ENCODE measurements around the gene SOCS4. TPM values are rescaled to one million over a fixed set of nuclear protein-coding genes. Genes with fewer than 3 reads are reported as not detected.
"Not testable (repeated sequence)": the region's sequence is repeated elsewhere in the genome, so short reads cannot be mapped to it uniquely, and the experiment has no call there.

SOCS4 gene
- 29.2 TPM for total RNA-seq
- long read RNA-seq, full-length matches to known transcripts = 8 of 12 reads
- long read RNA-seq, partial matches to known transcripts = 0 of 12 reads
- long read RNA-seq, other reads (novel, unspliced or antisense) = 4 of 12 reads

DNA sequence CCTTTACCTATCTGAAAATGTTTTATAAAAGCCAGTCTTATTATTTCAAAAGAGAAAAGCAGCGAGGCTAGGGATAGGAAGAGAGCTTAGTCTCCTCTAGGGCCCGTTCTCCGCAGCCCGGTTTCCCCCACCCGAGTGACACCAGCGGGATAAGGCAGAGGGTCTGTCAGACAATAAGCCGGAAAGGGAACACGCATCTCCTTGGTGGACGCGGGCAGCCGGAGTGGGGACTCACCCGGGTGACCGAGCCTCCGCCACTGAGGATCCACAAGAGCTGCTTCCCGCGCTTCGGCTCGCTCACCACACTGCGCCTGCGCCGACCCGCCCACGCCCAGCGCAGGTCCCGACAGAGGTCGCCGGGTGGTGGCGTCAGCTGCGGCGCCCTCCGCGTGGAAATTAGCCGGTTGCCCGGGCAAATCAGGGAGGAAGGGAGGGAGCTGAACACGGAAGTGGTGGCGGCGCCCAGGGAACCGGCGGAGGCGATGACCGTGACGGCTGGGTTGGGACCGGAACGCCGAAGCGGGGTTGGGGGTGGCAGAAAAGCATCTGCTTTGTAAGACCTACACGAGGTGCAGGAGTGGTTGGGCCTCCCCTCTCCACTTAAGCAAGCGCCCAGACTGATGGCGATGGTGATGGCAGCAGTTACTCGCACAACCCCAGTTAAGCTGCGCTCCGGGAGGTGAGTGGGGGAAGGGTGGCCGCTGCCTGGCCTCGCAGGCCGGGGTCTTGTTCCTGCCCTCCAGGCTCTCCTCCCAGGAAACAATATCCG is at the start of gene SOCS4, which contains the start of gene WDHD1:
Gene SOCS4, plus strand, starts transcription at position 444 of the 769 bp plus-strand sequence. CDS start 15,806 bp downstream, outside the sequence.
Gene WDHD1, minus strand, starts transcription at position 307 of the 769 bp plus-strand sequence. CDS start 312 bp downstream, outside the sequence.
- peak; percentile 99 for DNase-seq (ENCODE audit: low spot score)

GRCh38 chr14:54979039-54979438 is 48.0 kb upstream of the SOCS4 start:
- DNase-seq (ENCODE audit: low spot score) = no peak

- no peak for DNase-seq (ENCODE audit: low spot score)
Measured at GRCh38 chr14:54981698-54982097, 45.3 kb upstream of the SOCS4 start.

- DNase-seq (ENCODE audit: low spot score) = no peak
Measured at GRCh38 chr14:54985156-54985555, 41.9 kb upstream of the SOCS4 start.

GRCh38 chr14:55000381-55000780 is 26.7 kb upstream of the SOCS4 start:
- no peak for DNase-seq (ENCODE audit: low spot score)

DNA sequence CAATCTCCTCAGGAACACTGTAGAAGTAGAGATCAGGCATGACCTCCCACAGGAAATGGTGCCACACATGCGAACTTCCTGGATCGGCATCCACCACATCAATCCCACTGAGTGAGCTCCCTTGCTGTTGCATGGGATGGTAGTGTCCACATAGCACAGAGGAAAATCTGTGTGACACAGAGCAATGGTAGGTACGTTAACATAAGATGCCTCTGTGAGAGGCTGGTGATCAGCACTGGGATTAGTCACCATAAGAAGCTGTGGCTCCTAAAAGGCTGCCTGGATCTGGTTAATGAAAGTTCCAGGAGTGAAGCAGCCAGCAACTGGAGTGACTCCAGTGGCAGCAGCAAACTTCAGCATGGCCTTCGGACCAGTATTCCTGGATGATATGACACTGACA is 22.0 kb upstream of the SOCS4 start:
- no peak for DNase-seq (ENCODE audit: low spot score)

DNA sequence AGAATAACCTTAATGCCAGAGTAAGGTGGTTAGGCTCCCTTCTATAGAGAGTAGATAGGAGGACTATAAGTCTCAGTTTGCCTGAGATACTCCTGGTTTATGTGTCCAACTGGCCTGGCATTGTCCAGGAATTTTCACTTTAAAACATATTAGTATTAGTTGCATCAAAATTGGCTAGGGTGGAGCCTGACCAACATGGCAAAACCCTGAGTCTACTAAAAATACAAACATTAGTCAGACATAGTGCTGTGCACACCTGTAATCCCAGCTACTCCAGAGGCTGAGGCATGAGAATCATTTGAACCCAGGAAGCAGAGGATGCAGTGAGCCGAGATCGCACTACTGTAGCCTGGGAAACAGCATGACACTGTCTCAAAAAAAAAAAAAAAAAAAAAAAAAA is 12.0 kb upstream of the SOCS4 start:
- no peak for DNase-seq (ENCODE audit: low spot score)

- DNase-seq (ENCODE audit: low spot score) = no peak
Measured at GRCh38 chr14:55019968-55020554, 7.0 kb upstream of the SOCS4 start.

DNA sequence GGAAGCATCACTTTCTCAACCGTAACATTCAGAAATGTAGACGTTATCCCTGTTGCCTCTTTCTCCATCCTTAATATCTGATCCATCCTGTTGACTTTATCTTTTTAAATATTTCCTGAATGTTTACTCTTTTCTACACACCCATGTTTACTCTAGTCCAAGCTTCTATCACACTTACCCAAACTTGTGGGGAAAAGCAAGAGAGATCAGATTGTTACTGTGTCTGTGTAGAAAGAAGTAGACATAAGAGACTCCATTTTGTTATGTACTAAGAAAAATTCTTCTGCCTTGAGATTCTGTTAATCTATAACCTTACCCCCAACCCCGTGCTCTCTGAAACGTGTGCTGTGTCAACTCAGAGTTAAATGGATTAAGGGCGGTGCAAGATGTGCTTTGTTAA is 2.7 kb upstream of the SOCS4 start:
- DNase-seq (ENCODE audit: low spot score) = not testable (repeated sequence)

GRCh38 chr14:55025948-55026347 is 1.1 kb upstream of the SOCS4 start:
- no peak for DNase-seq (ENCODE audit: low spot score)

DNA sequence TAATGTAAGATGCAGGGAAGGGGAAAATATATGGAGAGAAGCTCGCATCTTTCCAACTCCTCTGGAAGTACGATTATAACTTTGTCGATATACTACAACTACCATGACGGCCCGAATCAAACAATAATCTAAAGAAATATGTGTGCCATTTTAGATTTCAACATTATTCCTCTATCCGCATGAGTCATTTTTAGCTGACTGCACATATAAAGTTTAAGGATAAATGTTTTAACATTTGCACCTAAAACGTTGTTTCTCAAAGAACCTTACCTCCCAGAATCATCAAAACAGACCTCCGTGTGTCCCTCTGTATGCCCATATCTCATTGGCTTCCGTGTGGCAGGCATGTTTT is 619 bp upstream of the SOCS4 start:
- DNase-seq (ENCODE audit: low spot score) = no peak

GRCh38 chr14:55028066-55028465 is 1.0 kb downstream of the SOCS4 start:
- DNase-seq (ENCODE audit: low spot score) = no peak

GRCh38 chr14:55028476-55028875 is 1.4 kb downstream of the SOCS4 start:
- DNase-seq (ENCODE audit: low spot score) = no peak

- no peak for DNase-seq (ENCODE audit: low spot score)
Measured at GRCh38 chr14:55031190-55031589, 4.2 kb downstream of the SOCS4 start.

GRCh38 chr14:55037995-55038394 is 11.0 kb downstream of the SOCS4 start:
- DNase-seq (ENCODE audit: low spot score) = not testable (repeated sequence)

GRCh38 chr14:55038708-55039107 is 11.7 kb downstream of the SOCS4 start:
- DNase-seq (ENCODE audit: low spot score) = no peak

DNA sequence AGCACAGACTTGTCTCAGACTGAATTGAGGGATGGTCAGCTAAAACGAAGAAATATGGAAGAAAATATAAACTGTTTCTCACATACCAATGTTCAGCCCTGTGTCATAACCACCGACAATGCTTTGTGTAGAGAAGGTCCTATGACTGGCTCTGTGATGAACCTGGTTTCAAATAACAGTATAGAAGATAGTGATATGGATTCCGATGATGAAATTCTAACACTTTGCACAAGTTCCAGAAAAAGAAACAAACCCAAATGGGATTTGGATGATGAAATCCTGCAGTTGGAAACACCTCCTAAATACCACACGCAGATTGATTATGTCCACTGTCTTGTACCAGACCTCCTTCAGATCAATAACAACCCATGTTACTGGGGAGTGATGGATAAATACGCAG is 16.5 kb downstream of the SOCS4 start:
- no peak for DNase-seq (ENCODE audit: low spot score)

GRCh38 chr14:55045087-55045486 is 18.1 kb downstream of the SOCS4 start:
- no peak for DNase-seq (ENCODE audit: low spot score)

DNA sequence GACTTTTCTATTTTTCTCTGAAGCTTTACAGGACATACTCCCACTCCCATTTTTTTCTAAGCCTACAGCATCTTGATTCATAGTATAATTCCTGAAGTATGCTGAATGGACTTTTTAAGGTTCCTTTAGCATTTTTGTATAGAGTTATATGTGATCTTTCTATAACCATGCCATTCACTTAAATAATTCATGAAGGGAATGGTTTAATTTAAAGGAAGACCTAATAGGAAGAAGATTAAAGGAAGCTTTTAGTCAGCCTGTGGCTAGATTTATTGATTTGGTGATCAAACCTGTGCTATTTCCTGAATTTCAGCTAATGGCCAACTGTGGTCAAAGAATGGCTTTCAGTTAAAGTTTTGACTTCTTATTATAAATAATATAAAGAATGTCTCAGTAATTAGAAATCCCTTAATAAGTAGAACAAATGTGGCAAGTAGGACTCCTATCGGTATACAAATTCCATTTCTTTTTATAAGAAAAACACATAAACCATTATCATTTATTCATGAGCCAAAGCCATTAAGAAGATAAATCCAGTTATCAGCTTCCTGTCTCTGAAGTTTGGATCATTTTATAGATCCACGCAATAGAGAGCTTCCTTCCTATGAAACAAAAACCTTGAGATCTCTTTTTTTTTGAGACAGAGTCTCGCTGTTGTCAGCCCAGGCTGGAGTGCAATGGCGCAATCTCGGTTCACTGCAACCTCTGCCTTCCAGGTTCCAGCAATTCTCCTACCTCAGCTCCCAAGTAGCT is 20.4 kb downstream of the SOCS4 start:
- no peak for DNase-seq (ENCODE audit: low spot score)

DNA sequence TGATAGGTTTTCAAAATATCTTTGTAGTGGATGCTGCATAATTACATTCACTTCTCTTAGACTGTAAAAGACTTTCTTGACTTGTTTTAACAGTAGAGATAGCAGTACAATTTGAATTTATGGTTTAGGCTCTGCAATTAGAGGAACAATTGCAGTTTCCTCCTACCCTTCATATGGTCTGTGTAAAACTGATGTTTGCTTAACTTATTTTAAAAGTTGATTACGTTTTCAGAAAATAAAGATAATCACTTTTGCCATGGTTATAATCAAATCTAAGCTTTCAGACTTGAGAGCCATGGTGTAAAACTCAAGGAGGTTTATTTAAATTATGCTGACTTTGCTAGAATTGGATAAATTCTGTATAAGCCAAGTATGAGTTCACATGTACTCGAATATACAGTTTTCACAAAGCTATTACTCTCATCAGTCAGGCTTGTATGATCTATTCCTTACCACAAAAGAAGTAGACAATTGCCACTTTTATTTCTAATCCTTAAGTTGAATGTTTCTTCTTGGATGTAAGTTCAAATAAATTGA is 21.9 kb downstream of the SOCS4 start:
- no peak for DNase-seq (ENCODE audit: low spot score)

DNA sequence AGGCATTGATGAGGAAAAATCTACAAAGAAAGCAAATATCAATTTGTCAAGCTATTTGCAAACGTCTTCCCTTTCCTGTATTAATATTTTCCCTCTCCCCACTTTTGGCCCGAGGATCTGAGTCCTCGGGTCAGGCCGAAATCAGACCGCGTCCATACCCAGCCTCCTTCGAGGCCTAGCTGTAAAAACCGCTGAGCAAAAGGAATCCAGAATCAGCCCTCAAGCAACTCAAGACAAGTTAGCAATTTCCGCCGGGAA is 24.1 kb downstream of the SOCS4 start:
- DNase-seq (ENCODE audit: low spot score) = no peak

Measured in mesenteric fat pad (tissue), 1 donor.